Esophagus (tissue), 2 donors: ENCODE measurements around the gene KBTBD7. TPM values are rescaled to one million over a fixed set of nuclear protein-coding genes. Genes with fewer than 3 reads are reported as not detected.

Experiments
- H3K27ac ChIP-seq, 2 donors: one replicate each; pipeline ENCODE4 v1.5.1; 2013; ENCODE audit warnings: low read depth in 2 of 2, mild to moderate bottlenecking in 2 of 2, inconsistent platforms in 1 of 2, low read length in 1 of 2, moderate library complexity in 1 of 2
- H3K27me3 ChIP-seq, 2 donors: one replicate each; pipeline ENCODE4 v1.6.1; 2013; ENCODE audit warnings: low read length in 2 of 2, control low read depth in 1 of 2, mild to moderate bottlenecking in 1 of 2; ENCODE audit not compliant: insufficient read depth in 2 of 2, control insufficient read depth in 1 of 2
- H3K36me3 ChIP-seq, 2 donors: one replicate each; pipeline ENCODE4 v1.6.1; 2013; ENCODE audit warnings: low read length in 1 of 2; ENCODE audit not compliant: control insufficient read depth in 2 of 2, insufficient read depth in 2 of 2
- H3K4me1 ChIP-seq, 2 donors: one replicate each; pipeline ENCODE4 v1.6.1; 2013; ENCODE audit warnings: low read length in 1 of 2; ENCODE audit not compliant: control insufficient read depth in 2 of 2, insufficient read depth in 2 of 2
- H3K4me3 ChIP-seq, 2 donors: one replicate each; pipeline ENCODE4 v1.5.1; 2013; ENCODE audit warnings: low read length in 2 of 2, mild to moderate bottlenecking in 2 of 2, low read depth in 1 of 2, moderate library complexity in 1 of 2
- H3K9me3 ChIP-seq, 2 donors: one replicate each; pipeline ENCODE4 v1.6.1; 2013; ENCODE audit warnings: mild to moderate bottlenecking in 2 of 2, low read depth in 1 of 2, low read length in 1 of 2, moderate library complexity in 1 of 2; ENCODE audit not compliant: control insufficient read depth in 2 of 2, insufficient read depth in 1 of 2
- WGBS, 2 donors: extraction: QIAGEN DNeasy Blood & Tissue Kit; methylation state at CpG; one replicate each; pipeline ENCODE4 v1.1.7; 2013; 5-methylcytosine and 5-hydroxymethylcytosine counted together
- polyA plus RNA-seq, 2 donors: library from polyadenylated mRNA; stranded (reverse); fragments of 200-250 nt; gene quantifications; one replicate each; pipeline ENCODE4 v1.2.3, GENCODE V29; 2013
- donor health status: healthy with polysubstance abuse.
- donor health status: Bipolar disorder and iron deficiency.

KBTBD7 gene
- polyA plus RNA-seq, 2 donors, result 1.4 to 1.8 TPM

DNA sequence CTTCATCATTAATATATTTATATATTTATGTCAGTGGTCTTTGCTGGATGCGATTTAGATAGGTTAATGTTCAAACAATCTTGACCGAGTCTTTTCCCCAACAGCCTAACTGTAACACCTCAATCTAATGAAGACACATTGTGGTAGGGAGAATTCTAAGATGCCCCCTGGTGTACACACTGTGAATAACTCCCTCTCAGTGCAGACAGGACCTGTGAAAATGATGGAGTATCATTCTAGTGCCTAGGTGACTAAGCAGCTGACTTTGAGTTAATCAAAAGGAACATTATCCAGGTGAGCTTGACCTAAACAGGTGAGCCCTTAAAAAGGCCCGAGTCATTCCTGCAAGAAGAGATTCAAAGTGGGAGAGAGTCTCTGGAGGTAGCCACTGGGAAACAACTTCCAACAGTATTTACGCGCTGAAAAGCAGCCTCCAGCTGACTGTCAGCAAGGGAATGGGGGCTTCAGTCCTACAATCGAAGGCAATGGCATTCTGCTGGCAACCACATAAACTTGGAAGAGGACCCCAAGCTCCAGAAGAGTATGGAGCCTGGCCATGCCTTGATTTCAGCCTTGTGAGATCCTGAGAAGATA, 28.0 kb upstream of the KBTBD7 start:
- no peak overlapping the region for H3K27ac ChIP-seq
- no peaks in the 10 kb centered on the region for H3K27me3 ChIP-seq
- WGBS, 2 donors, result 52% methylated on average over 6 of the region's 6 CpGs
- H3K4me3 ChIP-seq, result no peak overlapping the region
- no peaks in the 10 kb centered on the region for H3K9me3 ChIP-seq
- H3K4me1 ChIP-seq, result no peaks in the 10 kb centered on the region
- no peaks in the 10 kb centered on the region for H3K36me3 ChIP-seq

DNA sequence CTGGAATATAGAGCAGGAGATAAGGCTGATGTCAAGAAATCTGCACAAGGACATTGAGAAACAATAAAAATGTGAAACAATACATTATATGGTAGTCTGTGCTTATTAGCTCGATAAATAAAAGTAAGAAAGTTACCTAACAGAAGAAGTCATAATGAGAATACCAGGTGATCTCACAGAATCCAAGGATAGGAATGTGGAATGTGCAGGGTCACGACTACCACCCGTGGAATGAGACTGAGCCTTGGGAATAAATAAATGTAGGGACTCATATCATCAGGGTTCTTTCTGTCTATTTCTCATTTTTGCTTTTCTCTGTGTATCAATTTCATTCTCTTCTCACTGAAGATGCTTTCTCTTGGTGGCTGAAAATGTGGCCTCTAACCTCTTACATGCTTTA, 26.0 kb upstream of the KBTBD7 start:
- Histone ChIP-seq H3K9me3 (no peaks in the 10 kb centered on the region), H3K27me3 (no peaks in the 10 kb centered on the region), H3K36me3 (no peaks in the 10 kb centered on the region), H3K4me3 (no peak overlapping the region), H3K4me1 (no peaks in the 10 kb centered on the region), H3K27ac (no peak overlapping the region)
- 88 to 89% methylated on average over 3 of the region's 3 CpGs for WGBS, 2 donors

GRCh38 chr13:41216160-41216559, 21.8 kb upstream of the KBTBD7 start:
- H3K27ac ChIP-seq, result no peak overlapping the region
- no peaks in the 10 kb centered on the region for H3K27me3 ChIP-seq
- no peak overlapping the region for H3K4me3 ChIP-seq
- no peaks in the 10 kb centered on the region for H3K4me1 ChIP-seq
- no peaks in the 10 kb centered on the region for H3K9me3 ChIP-seq
- H3K36me3 ChIP-seq, result no peaks in the 10 kb centered on the region

GRCh38 chr13:41213919-41214318, 19.6 kb upstream of the KBTBD7 start:
- Histone ChIP-seq H3K36me3 (no peaks in the 10 kb centered on the region), H3K4me3 (no peak overlapping the region), H3K27me3 (no peaks in the 10 kb centered on the region), H3K4me1 (no peaks in the 10 kb centered on the region), H3K9me3 (no peaks in the 10 kb centered on the region), H3K27ac (no peak overlapping the region)
- WGBS, 2 donors, result 65 to 93% methylated on average over 3 of the region's 3 CpGs

DNA sequence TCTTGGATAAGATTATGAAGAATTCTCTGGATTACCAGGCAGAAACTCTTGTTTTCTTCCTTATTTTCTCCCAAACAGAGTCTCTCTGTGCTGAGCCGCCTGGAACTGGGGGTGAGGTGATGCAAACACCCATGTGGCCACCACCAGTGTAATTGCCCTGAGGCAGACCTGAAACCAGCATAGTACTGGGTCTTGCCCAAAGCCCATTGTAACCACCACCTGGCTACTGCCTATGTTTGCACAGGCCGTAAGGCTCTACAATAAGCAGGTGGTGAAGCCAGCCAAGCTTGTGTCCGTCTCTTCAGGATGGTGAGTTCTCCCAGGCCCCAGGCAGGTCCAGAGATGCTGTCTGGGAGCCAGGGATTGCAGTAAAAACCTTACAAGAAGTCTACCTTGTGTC, 18.9 kb upstream of the KBTBD7 start:
- Histone ChIP-seq H3K27me3 (no peaks in the 10 kb centered on the region), H3K27ac (no peak overlapping the region), H3K4me3 (no peak overlapping the region), H3K36me3 (no peaks in the 10 kb centered on the region), H3K9me3 (no peaks in the 10 kb centered on the region), H3K4me1 (no peaks in the 10 kb centered on the region)
- WGBS, 2 donors, result 90 to 95% methylated on average over 3 of the region's 3 CpGs

DNA sequence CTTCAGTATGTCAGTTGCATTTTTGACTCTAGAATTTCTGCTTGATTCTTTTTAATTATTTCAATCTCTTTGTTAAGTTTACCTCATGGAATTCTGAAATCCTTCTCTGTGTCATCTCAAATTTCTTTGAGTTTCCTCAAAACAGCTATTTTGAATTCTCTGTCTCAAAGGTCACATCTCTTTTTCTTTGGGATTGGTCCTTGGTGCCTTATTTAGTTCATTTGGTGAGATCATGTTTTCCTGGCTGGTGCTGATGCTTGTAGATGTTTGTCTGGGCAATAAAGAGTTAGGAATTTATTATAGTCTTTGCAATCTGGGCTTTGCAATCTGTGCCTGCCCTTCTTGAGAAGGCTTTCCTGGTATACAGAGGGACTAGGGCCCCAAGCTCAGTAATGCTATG, 18.5 kb upstream of the KBTBD7 start:
- no peak overlapping the region for H3K27ac ChIP-seq
- H3K4me3 ChIP-seq, result no peak overlapping the region
- no peaks in the 10 kb centered on the region for H3K36me3 ChIP-seq
- no peaks in the 10 kb centered on the region for H3K4me1 ChIP-seq
- no peaks in the 10 kb centered on the region for H3K27me3 ChIP-seq
- no peaks in the 10 kb centered on the region for H3K9me3 ChIP-seq

DNA sequence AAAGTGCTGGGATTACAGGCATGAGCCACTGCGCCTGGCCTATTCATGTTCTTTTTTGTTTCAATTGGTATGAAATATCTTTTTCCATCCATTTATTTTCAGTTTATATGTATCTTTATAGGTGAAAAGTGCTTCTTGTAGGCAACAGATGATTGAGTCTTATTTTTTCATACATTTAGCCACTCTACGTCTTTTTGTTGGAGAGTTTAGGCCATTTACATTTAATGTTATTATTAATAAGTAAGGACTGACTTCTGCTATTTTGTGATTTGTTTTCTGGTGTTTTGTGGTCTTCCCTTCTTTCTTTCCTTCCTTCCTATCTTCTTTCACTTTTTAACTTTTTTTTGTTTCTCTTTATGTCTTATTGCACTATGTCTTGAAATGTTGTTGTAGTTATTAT, 16.7 kb upstream of the KBTBD7 start:
- Histone ChIP-seq H3K4me3 (no peak overlapping the region), H3K4me1 (no peaks in the 10 kb centered on the region), H3K27ac (no peak overlapping the region), H3K9me3 (no peaks in the 10 kb centered on the region), H3K36me3 (no peaks in the 10 kb centered on the region), H3K27me3 (no peaks in the 10 kb centered on the region)
- WGBS, 2 donors, result 96 to 100% methylated on average over 2 of the region's 2 CpGs

GRCh38 chr13:41206467-41206866, 12.1 kb upstream of the KBTBD7 start:
- H3K4me1 ChIP-seq, result no peaks in the 10 kb centered on the region
- no peak overlapping the region for H3K4me3 ChIP-seq
- no peak overlapping the region for H3K27ac ChIP-seq
- no peaks in the 10 kb centered on the region for H3K27me3 ChIP-seq
- H3K36me3 ChIP-seq, result no peaks in the 10 kb centered on the region
- no peaks in the 10 kb centered on the region for H3K9me3 ChIP-seq

GRCh38 chr13:41203810-41204209, 9.4 kb upstream of the KBTBD7 start:
- WGBS, 2 donors, result 91 to 95% methylated on average over 6 of the region's 6 CpGs
- Histone ChIP-seq H3K27me3 (no peaks in the 10 kb centered on the region), H3K4me3 (no peak overlapping the region), H3K4me1 (no peaks in the 10 kb centered on the region), H3K36me3 (no peaks in the 10 kb centered on the region), H3K27ac (no peak overlapping the region), H3K9me3 (no peaks in the 10 kb centered on the region)

DNA sequence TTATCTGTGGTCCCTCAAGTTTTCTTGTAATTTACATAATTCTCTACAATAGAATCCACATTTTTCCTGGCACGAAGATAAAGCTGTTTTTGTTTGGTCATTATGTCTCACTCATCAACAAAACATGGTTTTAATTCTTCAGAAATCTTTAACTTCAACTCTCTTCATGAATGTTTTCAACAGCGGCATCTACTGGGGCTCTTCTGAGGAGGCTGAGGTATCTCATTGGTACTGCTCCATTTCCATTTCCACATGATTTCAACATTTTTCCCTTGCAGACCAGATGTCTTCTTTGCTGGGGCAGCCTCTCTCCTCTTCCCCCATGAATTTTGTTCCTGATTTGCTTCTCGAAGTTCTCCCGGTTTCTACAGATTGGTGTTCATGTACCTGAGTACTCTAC, 5.8 kb upstream of the KBTBD7 start:
- no peaks in the 10 kb centered on the region for H3K27me3 ChIP-seq
- no peak overlapping the region for H3K4me3 ChIP-seq
- H3K27ac ChIP-seq, result no peak overlapping the region
- H3K36me3 ChIP-seq, result no peaks in the 10 kb centered on the region
- WGBS, 2 donors, result 93 to 97% methylated on average over 4 of the region's 4 CpGs
- no peaks in the 10 kb centered on the region for H3K9me3 ChIP-seq
- no peaks in the 10 kb centered on the region for H3K4me1 ChIP-seq
